ENCODE measurements around the gene CMBL. TPM values are rescaled to one million over a fixed set of nuclear protein-coding genes. Genes with fewer than 3 reads are reported as not detected.

CMBL gene
- total and polyA plus RNA-seq, 2 donors from 2014 or later, result 36.6 to 243 TPM

DNA sequence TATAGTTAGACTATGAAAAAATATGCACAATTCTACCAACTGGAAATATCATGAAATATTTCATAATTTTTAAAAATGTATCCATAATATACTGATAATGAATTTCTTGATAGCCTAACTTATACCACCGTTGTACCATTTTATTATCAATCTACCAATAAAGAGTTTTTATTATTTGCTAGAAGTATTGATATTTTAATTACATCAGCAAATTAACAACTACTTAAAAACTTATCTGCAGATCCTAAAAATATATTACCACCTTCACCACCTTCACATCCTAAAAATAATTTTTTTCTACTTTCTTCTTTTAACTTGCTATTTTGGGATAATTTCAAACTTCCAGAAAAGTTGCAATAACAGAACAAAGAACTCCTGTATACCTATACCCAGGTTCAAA is 79.4 kb downstream of the CMBL start:
- intact Hi-C loops (cut with DNase I), result no loop called here
- no peak for TF ChIP-seq CTCF (IDR thresholded peaks at IDR 0.05; ENCODE audit: borderline replicate concordance, extremely low read depth, insufficient read depth)
- no peak for FAIRE-seq

More for the DNA sequence above, 79.4 kb downstream of the CMBL start:
- Histone ChIP-seq H3K27me3 (ENCODE audit: control insufficient read depth, insufficient read depth, low read length) (no peaks in the 10 kb centered on the region), H3K9ac (ENCODE audit: low read length in 3 of 3) (no peak overlapping the region), H3K4me1 (ENCODE audit: control insufficient read depth in 2 of 3, insufficient read depth in 2 of 3, low read depth in 1 of 3, low read length in 3 of 3) (no peaks in the 10 kb centered on the region), H3K27ac (ENCODE audit: low read depth in 2 of 2, low read length in 2 of 2) (no peak overlapping the region), H3K9me3 (ENCODE audit: control insufficient read depth in 2 of 3, insufficient read depth in 1 of 3, low read length in 3 of 3) (no peaks in the 10 kb centered on the region), H3K4me3 (ENCODE audit: low read length in 3 of 3) (no peak overlapping the region), H3K36me3 (ENCODE audit: control insufficient read depth in 2 of 3, insufficient read depth in 3 of 3, low read length in 3 of 3) (no peaks in the 10 kb centered on the region)
- DNase-seq, result no peak

Other genes with a start within 250 kb of the CMBL start
- gene ATPSCKMT, start 58.0 kb downstream of the CMBL start, total RNA-seq, result 27.8 TPM
- gene ATPSCKMT, start 58.0 kb downstream of the CMBL start, polyA plus RNA-seq (ENCODE audit: insufficient read depth, low read depth, low replicate concordance), result 12.1 TPM
- gene CCT5, start 57.6 kb downstream of the CMBL start, total RNA-seq, result 136 TPM
- 130 TPM for gene CCT5, start 57.6 kb downstream of the CMBL start, polyA plus RNA-seq (ENCODE audit: insufficient read depth, low read depth, low replicate concordance)
- gene MARCHF6, start 45.8 kb upstream of the CMBL start, total RNA-seq, result 177 TPM
- gene MARCHF6, start 45.8 kb upstream of the CMBL start, polyA plus RNA-seq (ENCODE audit: insufficient read depth, low read depth, low replicate concordance), result 70.4 TPM
- gene ROPN1L, start 134.0 kb upstream of the CMBL start, total RNA-seq, result 1.7 TPM
- 1.4 TPM for gene ROPN1L, start 134.0 kb upstream of the CMBL start, polyA plus RNA-seq (ENCODE audit: insufficient read depth, low read depth, low replicate concordance)